T-helper 1 cell treated with Interleukin-12 subunit alpha and Interleukin-12 subunit beta and Interleukin-4 antibody, amounts not matched to agents 30 ng/mL and 1 ng/mL, for 36 hours (primary cell): ENCODE data around the gene BOC. TPM values are rescaled to one million over a fixed set of nuclear protein-coding genes. Genes with fewer than 3 reads are reported as not detected.

Source experiments
- total RNA-seq: library from RNA; stranded (reverse); gene quantifications from 2 replicates; pipeline ENCODE4 v1.2.3, GENCODE V29; 2022

The BOC gene
- total RNA-seq, 1 donor from 2014 or later, result 0.37 TPM

Other genes starting within 250 kb of the BOC start
- 18.0 and 18.6 TPM in 2 replicates for gene CD200R1, start 236.5 kb upstream of the BOC start, total RNA-seq
- 26.6 and 30.9 TPM in 2 replicates for gene GTPBP8, start 220.6 kb upstream of the BOC start, total RNA-seq
- 6.4 and 6.8 TPM in 2 replicates for gene CFAP44, start 229.9 kb downstream of the BOC start, total RNA-seq